Duodenal mucosa (tissue), 2 donors: ENCODE results near the gene LRFN5.
"Not testable (repeated sequence)": the region's sequence is repeated elsewhere in the genome, so short reads cannot be mapped to it uniquely, and the experiment has no call there.

Experiments
- H3K27ac ChIP-seq: one replicate; pipeline ENCODE4 v1.7.0; 2013; ENCODE audit warnings: low read depth, low read length
- H3K27me3 ChIP-seq, 2 donors: one replicate each; pipeline ENCODE4 v1.7.0; 2013; ENCODE audit warnings: low read length in 2 of 2, control low read depth in 1 of 2; ENCODE audit not compliant: insufficient read depth in 2 of 2, control insufficient read depth in 1 of 2
- H3K36me3 ChIP-seq, 2 donors: one replicate each; pipeline ENCODE4 v1.7.0; 2013; ENCODE audit warnings: low read length in 2 of 2, control low read depth in 1 of 2; ENCODE audit not compliant: insufficient read depth in 2 of 2, control insufficient read depth in 1 of 2
- H3K4me1 ChIP-seq, 2 donors: one replicate each; pipeline ENCODE4 v1.7.0; 2013; ENCODE audit warnings: low read length in 2 of 2, control low read depth in 1 of 2; ENCODE audit not compliant: insufficient read depth in 2 of 2, control insufficient read depth in 1 of 2
- H3K4me3 ChIP-seq, 2 donors: one replicate each; pipeline ENCODE4 v1.7.0; 2013; ENCODE audit warnings: low read length in 2 of 2, low read depth in 1 of 2
- H3K9ac ChIP-seq, 2 donors: one replicate each; pipeline ENCODE4 v1.7.0; 2013; ENCODE audit warnings: low read length in 2 of 2, low read depth in 1 of 2
- H3K9me3 ChIP-seq, 2 donors: one replicate each; pipeline ENCODE4 v1.7.0; 2013; ENCODE audit warnings: low read length in 2 of 2, control low read depth in 1 of 2; ENCODE audit not compliant: control insufficient read depth in 1 of 2

The LRFN5 gene

DNA sequence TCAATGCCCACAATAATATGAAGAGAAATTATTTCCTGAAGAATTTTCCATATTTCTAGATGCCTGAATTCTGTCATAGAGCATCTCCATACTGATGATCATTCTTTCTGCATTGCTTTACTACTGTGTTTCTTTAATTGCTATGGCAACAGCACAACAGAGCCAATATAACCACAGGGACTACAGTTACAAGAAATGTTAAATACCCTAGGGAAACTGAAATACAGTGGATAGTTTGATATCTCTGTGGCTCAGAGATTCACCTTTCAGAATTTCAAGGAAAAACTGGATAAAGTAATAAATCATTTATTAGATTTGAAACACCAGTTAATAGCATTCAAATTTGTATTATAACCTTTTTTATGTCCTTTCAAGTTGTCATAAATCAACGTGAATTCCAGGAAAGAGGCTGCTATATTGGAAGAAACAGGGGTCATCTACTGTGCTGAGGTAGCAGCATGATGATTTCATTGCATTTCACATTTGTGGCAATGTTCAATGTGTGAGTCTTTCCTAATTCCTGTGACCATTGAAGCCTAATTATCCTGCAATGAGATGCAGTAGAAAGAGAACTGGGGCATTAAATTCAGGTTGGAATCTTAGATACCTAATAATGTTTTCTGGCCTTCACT, 267.1 kb downstream of the LRFN5 start:
- H3K9ac ChIP-seq, result no peak overlapping the region
- H3K27ac ChIP-seq, result no peak overlapping the region
- H3K4me1 ChIP-seq, result no peaks in the 10 kb centered on the region
- H3K27me3 ChIP-seq, result no peaks in the 10 kb centered on the region
- H3K36me3 ChIP-seq, result no peaks in the 10 kb centered on the region
- H3K4me3 ChIP-seq, result no peak overlapping the region
- peaks cover 3 to 6% of the 10 kb centered on the region in 2 donors for H3K9me3 ChIP-seq

- Histone ChIP-seq H3K4me1 (no peaks in the 10 kb centered on the region), H3K9ac (no peak overlapping the region), H3K4me3 (no peak overlapping the region), H3K9me3 (peaks cover 3 to 5% of the 10 kb centered on the region in 2 donors), H3K27me3 (no peaks in the 10 kb centered on the region), H3K36me3 (no peaks in the 10 kb centered on the region), H3K27ac (no peak overlapping the region)
Measured at GRCh38 chr14:41875116-41875515, 268.4 kb downstream of the LRFN5 start.

DNA sequence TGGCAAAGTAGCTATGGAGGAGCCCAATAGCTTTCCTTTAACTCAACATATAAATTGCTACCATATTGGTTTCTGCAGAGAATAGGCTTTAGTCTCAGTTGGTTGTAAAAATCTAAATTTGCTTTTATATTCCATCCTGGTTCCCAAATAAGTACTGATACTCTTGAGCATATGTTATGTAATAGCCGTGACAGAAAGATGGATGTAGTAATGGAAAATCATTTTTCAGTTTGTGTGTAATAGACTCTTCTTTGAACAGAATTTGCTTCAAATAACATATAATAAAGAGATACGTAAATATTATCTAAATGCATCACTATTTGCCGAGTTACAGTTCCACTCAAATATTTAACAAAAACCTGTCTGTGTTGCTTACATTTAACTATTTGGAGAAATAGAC, 271.6 kb downstream of the LRFN5 start:
- H3K4me3 ChIP-seq, result no peak overlapping the region
- no peak overlapping the region for H3K27ac ChIP-seq
- no peaks in the 10 kb centered on the region for H3K4me1 ChIP-seq
- H3K9me3 ChIP-seq, result peaks cover 0 to 3% of the 10 kb centered on the region in 2 donors
- no peaks in the 10 kb centered on the region for H3K36me3 ChIP-seq
- no peaks in the 10 kb centered on the region for H3K27me3 ChIP-seq
- no peak overlapping the region for H3K9ac ChIP-seq

DNA sequence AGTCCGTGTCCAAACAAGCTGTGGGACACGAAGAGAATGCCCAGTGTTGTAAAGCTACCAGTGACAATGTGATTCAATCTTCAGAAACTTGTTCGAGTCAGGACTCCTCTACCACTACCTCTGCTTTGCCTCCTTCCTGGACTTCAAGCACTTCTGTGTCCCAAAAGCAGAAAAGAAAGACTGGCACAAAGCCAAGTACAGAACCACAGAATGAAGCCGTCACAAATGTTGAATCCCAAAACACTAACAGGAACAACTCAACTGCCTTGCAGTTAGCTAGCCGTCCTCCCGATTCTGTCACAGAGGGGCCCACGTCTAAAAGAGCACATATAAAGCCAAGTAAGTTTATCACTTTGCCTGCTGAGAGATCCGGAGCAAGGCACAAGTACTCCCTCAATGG, 284.9 kb downstream of the LRFN5 start:
- Histone ChIP-seq H3K36me3 (no peaks in the 10 kb centered on the region), H3K27me3 (no peaks in the 10 kb centered on the region), H3K4me1 (no peaks in the 10 kb centered on the region), H3K4me3 (no peak overlapping the region), H3K27ac (no peak overlapping the region), H3K9ac (no peak overlapping the region), H3K9me3 (peaks cover 3 to 22% of the 10 kb centered on the region in 2 donors)

DNA sequence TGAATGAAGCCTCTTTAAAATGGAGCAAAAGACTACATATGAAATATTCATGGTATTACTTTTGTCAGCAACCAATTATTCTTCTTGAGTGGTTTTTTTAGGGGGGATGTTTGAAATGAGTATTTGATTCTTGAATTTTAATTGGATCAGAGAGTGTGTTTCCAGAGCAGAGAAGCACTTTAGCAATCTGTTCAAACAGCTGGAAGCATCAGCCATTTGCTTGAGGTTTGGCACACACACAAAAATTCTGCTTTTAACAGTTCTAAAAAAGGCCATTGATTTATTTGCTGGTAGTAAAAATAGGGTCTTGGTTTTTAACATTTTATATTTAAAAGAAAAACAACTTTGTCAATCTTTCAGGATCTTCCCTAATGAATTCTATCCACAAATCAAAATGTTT, 292.7 kb downstream of the LRFN5 start:
- Histone ChIP-seq H3K27me3 (no peaks in the 10 kb centered on the region), H3K4me3 (no peak overlapping the region), H3K4me1 (no peaks in the 10 kb centered on the region), H3K27ac (no peak overlapping the region), H3K9me3 (peaks cover 0 to 2% of the 10 kb centered on the region in 2 donors), H3K9ac (no peak overlapping the region), H3K36me3 (no peaks in the 10 kb centered on the region)

- Histone ChIP-seq H3K9me3 (no peaks in the 10 kb centered on the region), H3K27ac (no peak overlapping the region), H3K36me3 (no peaks in the 10 kb centered on the region), H3K9ac (no peak overlapping the region), H3K4me3 (no peak overlapping the region), H3K4me1 (no peaks in the 10 kb centered on the region), H3K27me3 (no peaks in the 10 kb centered on the region)
Measured at GRCh38 chr14:41900644-41901043, 294.0 kb downstream of the LRFN5 start.

DNA sequence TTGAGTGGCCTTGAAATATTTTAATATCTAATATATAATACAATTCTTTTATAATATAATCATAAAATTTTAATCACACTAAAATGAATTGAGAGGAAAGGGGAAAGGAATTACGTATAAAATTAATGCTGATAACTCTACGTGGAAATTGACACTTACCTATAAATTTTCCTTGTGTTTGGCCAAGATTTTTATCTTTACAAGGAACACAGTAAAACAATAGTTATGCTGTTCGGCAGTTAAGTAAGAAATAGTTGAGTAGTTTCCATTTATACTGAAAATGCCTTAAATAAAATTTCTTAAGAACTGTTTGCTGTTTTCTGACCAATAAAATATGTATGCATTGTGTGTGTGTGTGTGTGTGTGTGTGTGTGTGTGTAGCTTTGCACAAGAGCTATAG, 294.4 kb downstream of the LRFN5 start:
- Histone ChIP-seq H3K27me3 (no peaks in the 10 kb centered on the region), H3K4me3 (no peak overlapping the region), H3K9me3 (no peaks in the 10 kb centered on the region), H3K9ac (no peak overlapping the region), H3K36me3 (no peaks in the 10 kb centered on the region), H3K27ac (no peak overlapping the region), H3K4me1 (no peaks in the 10 kb centered on the region)

DNA sequence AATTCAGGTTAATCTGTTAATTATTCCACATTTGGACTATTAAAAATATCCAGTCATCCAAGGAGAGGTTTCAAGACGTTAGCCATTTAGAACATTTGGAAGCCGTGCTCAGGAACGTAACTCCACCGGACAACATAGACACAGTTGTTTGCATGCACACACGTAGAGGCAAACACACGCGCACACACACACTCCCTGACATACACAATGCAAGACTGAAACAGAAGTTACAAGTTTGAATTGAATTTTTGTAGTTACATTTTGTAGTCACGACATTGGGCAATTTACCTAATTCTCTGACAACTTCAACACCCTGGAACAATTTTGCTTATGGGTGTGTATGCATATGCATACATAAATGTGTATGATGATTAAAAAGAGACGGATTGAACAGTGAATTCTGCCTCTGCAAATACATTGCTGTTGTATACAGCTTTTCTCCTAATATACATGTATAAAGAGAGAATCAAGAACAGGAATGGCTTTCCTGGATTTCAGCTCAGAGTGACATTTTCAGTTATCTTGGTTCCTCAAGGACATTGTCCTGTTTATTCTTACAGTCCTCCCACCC, 298.8 kb downstream of the LRFN5 start:
- Histone ChIP-seq H3K4me1 (no peaks in the 10 kb centered on the region), H3K36me3 (no peaks in the 10 kb centered on the region), H3K9ac (no peak overlapping the region), H3K27ac (no peak overlapping the region), H3K27me3 (no peaks in the 10 kb centered on the region), H3K9me3 (no peaks in the 10 kb centered on the region), H3K4me3 (no peak overlapping the region)

DNA sequence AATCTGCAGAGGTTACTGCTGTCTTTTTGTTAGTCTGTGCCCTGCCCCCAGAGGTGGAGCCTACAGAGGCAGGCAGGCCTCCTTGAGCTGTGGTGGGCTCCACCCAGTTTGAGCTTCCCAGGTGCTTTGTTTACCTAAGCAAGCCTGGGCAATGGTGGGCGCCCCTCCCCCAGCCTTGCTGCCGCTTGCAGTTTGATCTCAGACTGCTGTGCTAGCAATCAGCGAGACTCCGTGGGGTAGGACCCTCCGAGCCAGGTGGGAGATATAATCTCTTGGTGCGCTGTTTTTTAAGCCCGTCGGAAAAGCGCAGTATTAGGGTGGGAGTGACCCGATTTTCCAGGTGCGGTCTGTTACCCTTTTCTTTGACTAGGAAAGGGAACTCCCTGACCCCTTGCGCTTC, 304.5 kb downstream of the LRFN5 start:
- H3K4me3 ChIP-seq, result not testable (repeated sequence)

GRCh38 chr14:41913398-41913797, 306.7 kb downstream of the LRFN5 start:
- Histone ChIP-seq H3K27ac (no peak overlapping the region), H3K9ac (no peak overlapping the region), H3K27me3 (no peaks in the 10 kb centered on the region), H3K4me3 (no peak overlapping the region), H3K4me1 (no peaks in the 10 kb centered on the region), H3K9me3 (peaks cover 0 to 7% of the 10 kb centered on the region in 2 donors), H3K36me3 (no peaks in the 10 kb centered on the region)

More for the DNA sequence above, 304.5 kb downstream of the LRFN5 start:
- H3K9ac ChIP-seq, H3K27ac ChIP-seq, H3K36me3 ChIP-seq, H3K27me3 ChIP-seq, H3K4me1 ChIP-seq, H3K9me3 ChIP-seq: not testable (repeated sequence)
